H1 (cell line): ENCODE measurements around the gene LSM3. TPM values are rescaled to one million over a fixed set of nuclear protein-coding genes. Genes with fewer than 3 reads are reported as not detected.

Experiments used
- CTCF ChIA-PET: fragments of 300-600 bp; sonication (Branson Sonifier 250); formaldehyde crosslinking; loops from one replicate; lab custom pipeline; 2021; ENCODE audit not compliant: partially characterized antibody; lab: Charles Lee
- POLR2A ChIA-PET: fragments of 300-600 bp; sonication (Branson Sonifier 250); formaldehyde crosslinking; loops from one replicate; lab custom pipeline; 2021; ENCODE audit warnings: inconsistent platforms; ENCODE audit not compliant: partially characterized antibody; lab: Charles Lee
- DNase-seq, 2 experiments: peaks; one replicate each; pipeline versions ENCODE4 v3.0.0 to v3.0.0-alpha.2; 2010 to 2022; ENCODE audit warnings: low spot score in 2 of 2, low read depth in 1 of 2, mixed read lengths in 1 of 2
- FAIRE-seq: peaks from 2 replicates; lab custom pipeline; 2011; peaks lifted over from hg19 to GRCh38; lab: Jason Lieb, UNC
- H2AFZ ChIP-seq: 2 replicates; pipeline ENCODE4 v1.8.1; 2012; ENCODE audit warnings: low read length, inconsistent platforms
- H2AK5ac ChIP-seq: 2 replicates; pipeline ENCODE4 v1.6.1; 2013; ENCODE audit warnings: low read depth, low read length
- H2BK120ac ChIP-seq: replicated peaks from 2 replicates; pipeline ENCODE3; 2013; ENCODE audit warnings: low read depth, low read length, inconsistent platforms
- H2BK12ac ChIP-seq: 2 replicates; pipeline ENCODE4 v1.6.1; 2013; ENCODE audit warnings: low read depth, low read length
- H2BK15ac ChIP-seq: 2 replicates; pipeline ENCODE4 v1.6.1; 2013; ENCODE audit warnings: low read length
- H2BK20ac ChIP-seq: 2 replicates; pipeline ENCODE4 v1.6.1; 2013; ENCODE audit warnings: low read length
- H2BK5ac ChIP-seq: 2 replicates; pipeline ENCODE4 v1.6.1; 2013; ENCODE audit warnings: low read depth, low read length
- H3K14ac ChIP-seq: 2 replicates; pipeline ENCODE4 v1.6.1; 2013; ENCODE audit warnings: inconsistent platforms; ENCODE audit not compliant: insufficient read length
- H3K18ac ChIP-seq: 2 replicates; pipeline ENCODE4 v1.6.1; 2013; ENCODE audit warnings: low read length; ENCODE audit errors: extremely low read depth
- H3K23ac ChIP-seq: 2 replicates; pipeline ENCODE4 v1.6.1; 2013; ENCODE audit warnings: inconsistent platforms; ENCODE audit not compliant: insufficient read length
- H3K23me2 ChIP-seq: 2 replicates; pipeline ENCODE4 v1.6.1; 2013; ENCODE audit warnings: low read depth, low read length
- H3K27ac ChIP-seq: 2 replicates; pipeline ENCODE4 v1.6.1; 2011; ENCODE audit warnings: low read depth, low read length, inconsistent platforms
- H3K27me3 ChIP-seq, 4 experiments: replicated peaks in 1 of 4; 1 replicate in 1 of 4; 2 replicates in 3 of 4; pipeline versions ENCODE4 v1.6.1 to v1.8.1; 2011 to 2013; ENCODE audit warnings: low read length in 3 of 4, mild to moderate bottlenecking in 3 of 4, inconsistent platforms in 2 of 4, mixed read lengths in 2 of 4, moderate library complexity in 1 of 4; ENCODE audit not compliant: control insufficient read depth in 3 of 4, insufficient read depth in 3 of 4; ENCODE audit errors: extremely low read depth in 1 of 4
- H3K36me3 ChIP-seq, 4 experiments: 2 replicates each; pipeline versions ENCODE4 v1.6.1 to v1.8.1; 2011 to 2013; ENCODE audit warnings: mild to moderate bottlenecking in 4 of 4, low read length in 3 of 4, moderate library complexity in 2 of 4, control low read depth in 1 of 4, inconsistent platforms in 1 of 4; ENCODE audit not compliant: insufficient read depth in 4 of 4, control insufficient read depth in 2 of 4
- H3K4ac ChIP-seq: replicated peaks from 2 replicates; pipeline ENCODE3; 2013; ENCODE audit warnings: low read length, low read depth, mixed read lengths, inconsistent platforms; ENCODE audit not compliant: insufficient read length
- H3K4me1 ChIP-seq, 4 experiments: replicated peaks in 1 of 4; 1 replicate in 1 of 4; 2 replicates in 3 of 4; pipeline versions ENCODE4 v1.6.1 to v1.8.1; 2011 to 2013; ENCODE audit warnings: low read length in 3 of 4, inconsistent platforms in 2 of 4, mixed read lengths in 1 of 4; ENCODE audit not compliant: insufficient read depth in 4 of 4, control insufficient read depth in 3 of 4
- H3K4me2 ChIP-seq, 2 experiments: 2 replicates each; pipeline versions ENCODE4 v1.6.1 to v1.8.1; 2011 to 2013; ENCODE audit warnings: low read depth in 2 of 2, low read length in 2 of 2, control low read depth in 1 of 2, inconsistent platforms in 1 of 2, mild to moderate bottlenecking in 1 of 2; ENCODE audit not compliant: insufficient read depth in 1 of 2
- H3K4me3 ChIP-seq, 4 experiments: fragments of 200-600, 300-600 bp in 1 of 4; sonication (generic), shearing (Covaris generic), sonication (Bioruptor Twin) in 1 of 4; 2 replicates each; pipeline versions ENCODE4 v1.5.1 to v1.8.1; 2011 to 2016; ENCODE audit warnings: low read length in 4 of 4, low read depth in 3 of 4, control low read depth in 2 of 4, inconsistent platforms in 2 of 4, mild to moderate bottlenecking in 2 of 4, mixed read lengths in 1 of 4, moderate library complexity in 1 of 4; ENCODE audit not compliant: insufficient read depth in 2 of 4; ENCODE audit errors: extremely low read depth in 1 of 4
- H3K56ac ChIP-seq: replicated peaks from 2 replicates; pipeline ENCODE3; 2013; ENCODE audit warnings: low read depth, mild to moderate bottlenecking, mixed read lengths, low read length, inconsistent platforms; ENCODE audit not compliant: insufficient read length
- H3K79me1 ChIP-seq: 2 replicates; pipeline ENCODE4 v1.6.1; 2013; ENCODE audit warnings: low read depth, low read length, control low read depth
- H3K79me2 ChIP-seq, 2 experiments: 2 replicates each; pipeline versions ENCODE4 v1.6.1 to v1.8.1; 2012 to 2013; ENCODE audit warnings: low read length in 2 of 2, mild to moderate bottlenecking in 2 of 2, inconsistent platforms in 1 of 2; ENCODE audit not compliant: insufficient read depth in 2 of 2, control insufficient read depth in 1 of 2
- H3K9ac ChIP-seq, 4 experiments: replicated peaks in 1 of 4; 1 replicate in 1 of 4; 2 replicates in 3 of 4; pipeline versions ENCODE4 v1.6.1 to v1.8.1; 2011 to 2013; ENCODE audit warnings: low read depth in 3 of 4, low read length in 3 of 4, control low read depth in 2 of 4, mild to moderate bottlenecking in 2 of 4, moderate library complexity in 2 of 4, inconsistent platforms in 1 of 4; ENCODE audit errors: extremely low read depth in 1 of 4
- H3K9me3 ChIP-seq, 2 experiments: 2 replicates each; pipeline versions ENCODE4 v1.6.1 to v1.8.1; 2012 to 2013; ENCODE audit warnings: mild to moderate bottlenecking in 2 of 2, moderate library complexity in 2 of 2, control low read depth in 1 of 2, inconsistent platforms in 1 of 2, low read depth in 1 of 2, low read length in 1 of 2, mixed read lengths in 1 of 2; ENCODE audit not compliant: insufficient read depth in 2 of 2
- H4K20me1 ChIP-seq, 2 experiments: replicated peaks in 1 of 2; 2 replicates each; pipeline versions ENCODE3 to v1.8.1; 2011 to 2013; ENCODE audit warnings: inconsistent platforms in 2 of 2, low read length in 2 of 2, mild to moderate bottlenecking in 1 of 2; ENCODE audit not compliant: insufficient read depth in 2 of 2, control insufficient read depth in 1 of 2
- H4K5ac ChIP-seq: 2 replicates; pipeline ENCODE4 v1.6.1; 2013; ENCODE audit warnings: low read length, low read depth, mixed read lengths, inconsistent platforms; ENCODE audit not compliant: insufficient read length
- H4K8ac ChIP-seq: 2 replicates; pipeline ENCODE4 v1.8.0; 2013; ENCODE audit warnings: mild to moderate bottlenecking, moderate library complexity, low read length, inconsistent platforms; ENCODE audit not compliant: insufficient read depth; ENCODE audit errors: extremely low read depth
- H4K91ac ChIP-seq: replicated peaks from 2 replicates; pipeline ENCODE3; 2013; ENCODE audit warnings: low read length, mixed read lengths, inconsistent platforms; ENCODE audit not compliant: insufficient read length
- CBX5 ChIP-seq: fragments of 300-800, 300-1000 bp; sonication (generic); IDR thresholded peaks from 2 replicates; pipeline ENCODE4 v1.7.1; 2016; ENCODE audit warnings: antibody characterized with exemption, low read length, low read depth
- CHD2 ChIP-seq: IDR thresholded peaks from 2 replicates; pipeline ENCODE4 v1.6.1; 2012; ENCODE audit warnings: low read length, improper control_type of control experiment
- JUN ChIP-seq: IDR thresholded peaks from 2 replicates; pipeline ENCODE4 v1.6.1; 2011; ENCODE audit warnings: low read depth, mild to moderate bottlenecking, improper control_type of control experiment, low read length
- JUND ChIP-seq: IDR thresholded peaks from 2 replicates; pipeline ENCODE4 v1.6.1; 2011; ENCODE audit warnings: mild to moderate bottlenecking, improper control_type of control experiment, low read length
- NANOG ChIP-seq: IDR thresholded peaks from 2 replicates; pipeline ENCODE4 v1.6.1; 2011; ENCODE audit warnings: low read length, low read depth, mild to moderate bottlenecking, inconsistent platforms; ENCODE audit not compliant: insufficient read depth, poor library complexity, severe bottlenecking
- POLR2A ChIP-seq, 2 experiments: IDR thresholded peaks; 1 replicate in 1 of 2; 2 replicates in 1 of 2; pipeline ENCODE4 v1.6.1; 2011; ENCODE audit warnings: low read depth in 2 of 2, low read length in 2 of 2, mild to moderate bottlenecking in 2 of 2; ENCODE audit errors: control extremely low read depth in 1 of 2
- SIRT6 ChIP-seq: IDR thresholded peaks from one replicate; pipeline ENCODE4 v1.7.1; 2012; ENCODE audit warnings: low read length, inconsistent platforms
- SRF ChIP-seq: IDR thresholded peaks from 2 replicates; pipeline ENCODE4 v1.6.1; 2011; ENCODE audit warnings: mild to moderate bottlenecking, low read depth, low read length, moderate library complexity
- TCF12 ChIP-seq: IDR thresholded peaks from 2 replicates; pipeline ENCODE4 v1.6.1; 2011; ENCODE audit warnings: low read depth, mild to moderate bottlenecking, low read length
- TEAD4 ChIP-seq: IDR thresholded peaks from 2 replicates; pipeline ENCODE4 v1.6.1; 2012; ENCODE audit warnings: low read depth, low read length, inconsistent platforms, mixed read lengths
- YY1 ChIP-seq: IDR thresholded peaks from 2 replicates; pipeline ENCODE4 v1.6.1; 2011; ENCODE audit warnings: low read depth, mild to moderate bottlenecking, low read length
- WGBS, 2 experiments: shearing (Covaris generic) in 1 of 2; methylation state at CpG; one replicate each; pipeline versions ENCODE4 v1.1.6 to v1.1.7; 2013 to 2015; ENCODE audit warnings: low lambda C conversion rate in 2 of 2, mixed read lengths in 2 of 2, inconsistent platforms in 1 of 2, low coverage in 1 of 2, missing lambda C conversion rate in 1 of 2; ENCODE audit not compliant: insufficient replicate concordance in 2 of 2, insufficient coverage in 1 of 2, insufficient read length in 1 of 2; ENCODE audit errors: extremely low coverage in 1 of 2, missing lambda C conversion rate in 1 of 2; 5-methylcytosine and 5-hydroxymethylcytosine counted together
- polyA plus RNA-seq, 7 experiments: library from polyadenylated mRNA; depleted of rRNA in 3 of 7; stranded (reverse) in 5 of 7; unstranded in 2 of 7; fragments of >200 nt in 5 of 7; fragments of 200-250 nt in 2 of 7; gene quantifications; 1 replicate in 5 of 7; 2 replicates in 1 of 7; 4 replicates in 1 of 7; pipeline versions ENCODE4 v1.2.1 to v1.2.3, GENCODE V29; 2011 to 2013; ENCODE audit warnings: missing spikeins in 2 of 7, mixed read lengths in 2 of 7
- total RNA-seq: library from RNA; stranded (reverse); fragmentation: NEBNext Ultra II Directional; extraction: Animal tissue kit (Norgen Biotek cat#: 25700); gene quantifications from 2 replicates; pipeline ENCODE4 v1.2.1, GENCODE V29; 2021

The LSM3 gene
- total and polyA plus RNA-seq, 2 of the 8 experiments (the other 6 are each of a cell fraction or from before 2014, with no cell fraction given): 7.1 to 25.4 TPM

GRCh38 chr3:14133188-14133800 is 45.3 kb upstream of the LSM3 start:
- DNase-seq: no peak
- Histone ChIP-seq H2BK5ac (no peak overlapping the region), H3K27ac (no peak overlapping the region), H3K23ac (no peak overlapping the region), H2AK5ac (no peak overlapping the region), H3K79me1 (no peaks in the 10 kb centered on the region), H2BK120ac (no peak overlapping the region), H4K5ac (no peak overlapping the region), H4K8ac (no peak overlapping the region), H3K4me3 (no peak overlapping the region), H3K4me1 (no peaks in the 10 kb centered on the region), H3K23me2 (no peaks in the 10 kb centered on the region), H3K9ac (no peak overlapping the region), H3K79me2 (0 out of 4 replicates have a peak, but pooled peaks cover 0 to 3% of the 10 kb centered on the region in 2 experiments), H3K14ac (no peak overlapping the region), H2BK12ac (no peak overlapping the region), H3K18ac (no peak overlapping the region), H3K4ac (no peak overlapping the region), H3K27me3 (no peaks in the 10 kb centered on the region), H4K91ac (no peak overlapping the region), H3K4me2 (no peak overlapping the region), H4K20me1 (peaks cover 0 to 10% of the 10 kb centered on the region in 2 experiments), H3K56ac (no peak overlapping the region), H3K9me3 (no peaks in the 10 kb centered on the region), H2BK20ac (no peak overlapping the region), H2AFZ (no peak overlapping the region), H2BK15ac (no peak overlapping the region), H3K36me3 (peaks cover 12 to 45% (median 30%) of the 10 kb centered on the region in 4 experiments)
- 87% methylated on average over 9 of the region's 10 CpGs; no CpG with 5 or more reads in 1 of the 2 experiments for WGBS, 2 experiments
- CTCF ChIA-PET: interaction anchor here (1.1 to 1.5 kb wide), 2 partner anchors 18 to 237 kb away, joined by 5 to 6 read pairs; no protein-coding TSS in a partner anchor
- TF ChIP-seq TCF12 (no peak), YY1 (no peak), CHD2 (no peak), SRF (no peak), CBX5 (no peak), JUN (no peak), POLR2A (IDR thresholded peaks at IDR 0.05; ENCODE audit: control extremely low read depth in 1 of 2, low read depth in 2 of 2, low read length in 2 of 2) (no peak), JUND (no peak), SIRT6 (no peak), NANOG (no peak), TEAD4 (no peak)
- POLR2A ChIA-PET: interaction anchor here (0.6 to 1.3 kb wide), 5 partner anchors 8 to 241 kb away, joined by 3 to 5 read pairs (median 3); no protein-coding TSS in a partner anchor
- FAIRE-seq: no peak
